Choroid plexus epithelial cell (primary cell): ENCODE results near the gene CYP2R1.
A peak's percentile ranks its signal among the peaks of the same experiment; 100 is the strongest.
"Not testable (repeated sequence)": the region's sequence is repeated elsewhere in the genome, so short reads cannot be mapped to it uniquely, and the experiment has no call there.

Source experiments
- DNase-seq: peaks from one replicate; pipeline ENCODE4 v3.0.0-alpha.2; 2010; ENCODE audit warnings: low read depth
- H3K4me3 ChIP-seq: 2 replicates; pipeline ENCODE4 v1.5.1; 2011; ENCODE audit warnings: low read depth, mild to moderate bottlenecking, control low read depth, low read length, moderate library complexity
- CTCF ChIP-seq: conservative IDR thresholded peaks from 2 replicates; pipeline ENCODE4 v1.5.1; 2011; ENCODE audit warnings: low read depth, mild to moderate bottlenecking, control low read depth, inconsistent platforms, low read length, moderate library complexity

The CYP2R1 gene

GRCh38 chr11:14892577-14892976 is 546 bp upstream of the CYP2R1 start:
- TF ChIP-seq CTCF = no peak
- no peak for DNase-seq
- peak overlapping the region; percentile 84 for H3K4me3 ChIP-seq

- TF ChIP-seq CTCF = no peak
- peak overlapping the region; percentile 84 for H3K4me3 ChIP-seq
- peak; percentile 91 for DNase-seq
These were observed 642 bp downstream of the CYP2R1 start for GRCh38 chr11:14891143-14892035.

- TF ChIP-seq CTCF = no peak
- DNase-seq = no peak
- H3K4me3 ChIP-seq = no peak overlapping the region
These were observed 5.5 kb downstream of the CYP2R1 start for GRCh38 chr11:14886513-14886912.

GRCh38 chr11:14884667-14885273 is 7.3 kb downstream of the CYP2R1 start:
- TF ChIP-seq CTCF = no peak
- no peak for DNase-seq
- H3K4me3 ChIP-seq = no peak overlapping the region

GRCh38 chr11:14883683-14884082 is 8.3 kb downstream of the CYP2R1 start:
- DNase-seq, H3K4me3 ChIP-seq: not testable (repeated sequence)

GRCh38 chr11:14882196-14882595 is 9.8 kb downstream of the CYP2R1 start:
- DNase-seq = no peak
- H3K4me3 ChIP-seq = no peak overlapping the region
- TF ChIP-seq CTCF = no peak

- no peak overlapping the region for H3K4me3 ChIP-seq
- no peak for TF ChIP-seq CTCF
- DNase-seq = no peak
These were observed 10.3 kb downstream of the CYP2R1 start for GRCh38 chr11:14881576-14882193.
